ENCODE measurements around the gene TAF7. TPM values are rescaled to one million over a fixed set of nuclear protein-coding genes. Genes with fewer than 3 reads are reported as not detected.
A peak's percentile ranks its signal among the peaks of the same experiment; 100 is the strongest.

Gene TAF7
- total RNA-seq, 1 experiment from 2014 or later: 85.9 TPM

DNA sequence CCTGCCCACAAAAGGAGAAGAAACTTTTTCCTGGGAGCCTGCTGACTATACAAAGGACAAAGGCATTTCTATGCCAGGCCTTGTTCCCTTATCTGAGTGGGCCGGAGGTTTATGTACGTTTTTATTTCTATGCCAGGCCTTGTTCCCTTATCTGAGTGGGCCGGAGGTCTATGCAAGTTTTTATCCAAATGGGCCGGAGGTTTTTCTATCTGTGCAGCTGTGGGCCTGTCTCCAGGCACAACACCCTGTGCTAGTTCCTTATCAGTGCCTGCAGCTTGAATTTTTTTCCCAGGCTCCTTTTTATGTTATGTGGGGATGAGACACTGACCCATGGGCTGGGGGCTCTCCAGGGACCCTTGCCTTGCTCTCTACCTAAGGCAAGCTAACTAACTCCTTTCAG is 22.2 kb downstream of the TAF7 start:
- no peak overlapping the region for H2AFZ ChIP-seq (ENCODE audit: low read length)
- H3K27me3 ChIP-seq (ENCODE audit: low read length): no peaks in the 10 kb centered on the region
- H3K4me2 ChIP-seq (ENCODE audit: low read depth, low read length, poor library complexity, severe bottlenecking): no peak overlapping the region
- peaks cover 57% of the 10 kb centered on the region for H3K79me2 ChIP-seq (ENCODE audit: low read length)
- H3K27ac ChIP-seq (ENCODE audit: low read length): no peak overlapping the region
- H3K4me3 ChIP-seq (ENCODE audit: low read length): no peak overlapping the region
- no peaks in the 10 kb centered on the region for H3K9me2 ChIP-seq (replicated peaks; ENCODE audit: insufficient read depth, low read length)
- H3K4me1 ChIP-seq (ENCODE audit: low read length): no peaks in the 10 kb centered on the region
- H4K20me1 ChIP-seq (ENCODE audit: insufficient read depth, low read depth, low read length): no peaks in the 10 kb centered on the region
- no peaks in the 10 kb centered on the region for H3K36me3 ChIP-seq (ENCODE audit: insufficient read depth, low read length)
- H3K9ac ChIP-seq (ENCODE audit: low read length): no peak overlapping the region
- DNase-seq: no peak
- H3K9me3 ChIP-seq (ENCODE audit: low read length): peaks cover 24% of the 10 kb centered on the region

DNA sequence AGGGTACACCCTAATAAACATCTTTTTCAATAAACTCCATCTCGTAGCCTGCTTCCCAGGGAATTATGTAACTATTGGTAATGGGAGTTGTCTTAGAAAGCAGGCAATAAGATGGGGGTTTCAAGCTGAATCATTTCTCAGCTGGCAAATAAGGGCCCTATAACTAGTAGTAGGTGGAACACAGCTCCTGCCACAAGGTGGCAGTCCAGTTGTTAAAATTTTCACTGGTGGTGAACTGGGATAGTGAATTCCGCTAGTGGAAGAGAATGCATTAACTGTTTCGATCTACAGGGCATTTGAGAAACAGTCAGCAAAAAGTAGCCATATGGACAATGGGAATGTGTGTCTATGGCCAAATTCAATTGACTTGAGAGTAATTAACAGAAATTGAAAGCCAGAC is 47.7 kb downstream of the TAF7 start:
- Histone ChIP-seq H3K9ac (ENCODE audit: low read length) (no peak overlapping the region), H4K20me1 (ENCODE audit: insufficient read depth, low read depth, low read length) (no peaks in the 10 kb centered on the region), H3K4me1 (ENCODE audit: low read length) (no peaks in the 10 kb centered on the region), H3K9me3 (ENCODE audit: low read length) (peaks cover 37% of the 10 kb centered on the region), H3K27me3 (ENCODE audit: low read length) (no peaks in the 10 kb centered on the region), H3K27ac (ENCODE audit: low read length) (no peak overlapping the region), H3K4me2 (ENCODE audit: low read depth, low read length, poor library complexity, severe bottlenecking) (no peak overlapping the region), H3K9me2 (replicated peaks; ENCODE audit: insufficient read depth, low read length) (no peaks in the 10 kb centered on the region), H2AFZ (ENCODE audit: low read length) (no peak overlapping the region), H3K79me2 (ENCODE audit: low read length) (no peaks in the 10 kb centered on the region), H3K36me3 (ENCODE audit: insufficient read depth, low read length) (no peaks in the 10 kb centered on the region), H3K4me3 (ENCODE audit: low read length) (no peak overlapping the region)
- peak; percentile 51 for DNase-seq

DNA sequence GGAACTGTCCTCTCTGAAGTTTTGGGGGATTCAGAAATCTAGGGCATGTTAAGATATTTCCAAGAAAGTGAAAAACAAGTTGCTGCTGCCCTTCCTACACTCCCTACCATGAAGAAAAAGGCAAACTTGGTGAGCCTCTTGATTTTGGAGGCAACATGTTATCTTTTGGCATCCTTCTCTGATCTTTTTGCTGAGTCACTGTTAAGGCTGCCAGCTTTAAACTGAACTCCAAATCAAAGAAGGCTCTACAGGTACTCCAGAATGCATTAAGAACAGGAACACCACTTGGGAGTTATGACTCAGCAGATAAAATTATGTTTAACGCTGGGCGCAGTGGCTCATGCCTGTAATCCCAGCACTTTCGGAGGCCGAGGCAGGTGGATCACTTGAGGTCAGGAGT is 51.4 kb downstream of the TAF7 start:
- Histone ChIP-seq H3K79me2 (ENCODE audit: low read length) (no peaks in the 10 kb centered on the region), H3K9me3 (ENCODE audit: low read length) (peaks cover 58% of the 10 kb centered on the region), H4K20me1 (ENCODE audit: insufficient read depth, low read depth, low read length) (no peaks in the 10 kb centered on the region)

More for the DNA sequence above, 51.4 kb downstream of the TAF7 start:
- no peak for DNase-seq
- Histone ChIP-seq H3K4me2 (ENCODE audit: low read depth, low read length, poor library complexity, severe bottlenecking) (no peak overlapping the region), H3K36me3 (ENCODE audit: insufficient read depth, low read length) (0 out of 2 replicates have a peak, but pooled peaks cover 3% of the 10 kb centered on the region), H3K27ac (ENCODE audit: low read length) (no peak overlapping the region), H3K4me3 (ENCODE audit: low read length) (no peak overlapping the region), H3K27me3 (ENCODE audit: low read length) (no peaks in the 10 kb centered on the region), H3K4me1 (ENCODE audit: low read length) (no peaks in the 10 kb centered on the region), H3K9me2 (replicated peaks; ENCODE audit: insufficient read depth, low read length) (no peaks in the 10 kb centered on the region), H3K9ac (ENCODE audit: low read length) (no peak overlapping the region), H2AFZ (ENCODE audit: low read length) (no peak overlapping the region)

Other genes starting within 250 kb of the TAF7 start
- gene PCDHB2, start 226.2 kb downstream of the TAF7 start, total RNA-seq (2014; rRNA removed; shearing (Covaris generic); ENCODE audit: low replicate concordance): not detected in 2 replicates
- not detected in 2 replicates for gene PCDHB3, start 220.3 kb downstream of the TAF7 start, total RNA-seq (2014; rRNA removed; shearing (Covaris generic); ENCODE audit: low replicate concordance)
- gene PCDHB4, start 199.0 kb downstream of the TAF7 start, total RNA-seq (2014; rRNA removed; shearing (Covaris generic); ENCODE audit: low replicate concordance): not detected in 2 replicates
- gene PCDHB5, start 185.6 kb downstream of the TAF7 start, total RNA-seq (2014; rRNA removed; shearing (Covaris generic); ENCODE audit: low replicate concordance): not detected in 2 replicates
- gene PCDHB6, start 170.7 kb downstream of the TAF7 start, total RNA-seq (2014; rRNA removed; shearing (Covaris generic); ENCODE audit: low replicate concordance): not detected in 2 replicates
- not detected in 2 replicates for gene PCDHB7, start 148.1 kb downstream of the TAF7 start, total RNA-seq (2014; rRNA removed; shearing (Covaris generic); ENCODE audit: low replicate concordance)
- not detected in 2 replicates for gene PCDHB8, start 143.0 kb downstream of the TAF7 start, total RNA-seq (2014; rRNA removed; shearing (Covaris generic); ENCODE audit: low replicate concordance)
- 0.04 and 0.54 TPM in 2 replicates for gene PCDHB16, start 138.4 kb downstream of the TAF7 start, total RNA-seq (2014; rRNA removed; shearing (Covaris generic); ENCODE audit: low replicate concordance)
- 0.11 and 0.29 TPM in 2 replicates for gene PCDHB9, start 133.6 kb downstream of the TAF7 start, total RNA-seq (2014; rRNA removed; shearing (Covaris generic); ENCODE audit: low replicate concordance)
- gene PCDHB10, start 128.4 kb downstream of the TAF7 start, total RNA-seq (2014; rRNA removed; shearing (Covaris generic); ENCODE audit: low replicate concordance): 0.11 TPM in 1 of 2 replicates, not detected in the other
- not detected in 2 replicates for gene PCDHB11, start 121.2 kb downstream of the TAF7 start, total RNA-seq (2014; rRNA removed; shearing (Covaris generic); ENCODE audit: low replicate concordance)
- gene PCDHB12, start 112.1 kb downstream of the TAF7 start, total RNA-seq (2014; rRNA removed; shearing (Covaris generic); ENCODE audit: low replicate concordance): not detected in 2 replicates
- gene PCDHB13, start 106.9 kb downstream of the TAF7 start, total RNA-seq (2014; rRNA removed; shearing (Covaris generic); ENCODE audit: low replicate concordance): 0.19 and 0.69 TPM in 2 replicates
- 0.48 and 0.90 TPM in 2 replicates for gene PCDHB14, start 97.4 kb downstream of the TAF7 start, total RNA-seq (2014; rRNA removed; shearing (Covaris generic); ENCODE audit: low replicate concordance)
- 0.25 TPM in 1 of 2 replicates, not detected in the other for gene PCDHB15, start 75.4 kb downstream of the TAF7 start, total RNA-seq (2014; rRNA removed; shearing (Covaris generic); ENCODE audit: low replicate concordance)
- gene SLC25A2, start 16.7 kb downstream of the TAF7 start, total RNA-seq (2014; rRNA removed; shearing (Covaris generic); ENCODE audit: low replicate concordance): 0.65 and 0.82 TPM in 2 replicates
- 0.48 and 1.2 TPM in 2 replicates for gene PCDHGA1, start 9.7 kb upstream of the TAF7 start, total RNA-seq (2014; rRNA removed; shearing (Covaris generic); ENCODE audit: low replicate concordance)
- 0.04 TPM in 1 of 2 replicates, not detected in the other for gene PCDHGA2, start 18.0 kb upstream of the TAF7 start, total RNA-seq (2014; rRNA removed; shearing (Covaris generic); ENCODE audit: low replicate concordance)
- not detected in 2 replicates for gene PCDHGA3, start 23.0 kb upstream of the TAF7 start, total RNA-seq (2014; rRNA removed; shearing (Covaris generic); ENCODE audit: low replicate concordance)
- 14.0 and 15.3 TPM in 2 replicates for gene PCDHGB1, start 29.3 kb upstream of the TAF7 start, total RNA-seq (2014; rRNA removed; shearing (Covaris generic); ENCODE audit: low replicate concordance)
- gene PCDHGA4, start 34.2 kb upstream of the TAF7 start, total RNA-seq (2014; rRNA removed; shearing (Covaris generic); ENCODE audit: low replicate concordance): 11.1 and 13.5 TPM in 2 replicates
- gene PCDHGB2, start 39.2 kb upstream of the TAF7 start, total RNA-seq (2014; rRNA removed; shearing (Covaris generic); ENCODE audit: low replicate concordance): 9.8 and 11.5 TPM in 2 replicates
- 8.8 and 9.7 TPM in 2 replicates for gene PCDHGA5, start 43.4 kb upstream of the TAF7 start, total RNA-seq (2014; rRNA removed; shearing (Covaris generic); ENCODE audit: low replicate concordance)
- gene PCDHGB3, start 49.5 kb upstream of the TAF7 start, total RNA-seq (2014; rRNA removed; shearing (Covaris generic); ENCODE audit: low replicate concordance): 19.5 and 22.7 TPM in 2 replicates
- 10.9 and 14.5 TPM in 2 replicates for gene PCDHGA6, start 53.1 kb upstream of the TAF7 start, total RNA-seq (2014; rRNA removed; shearing (Covaris generic); ENCODE audit: low replicate concordance)
- 8.4 and 11.5 TPM in 2 replicates for gene PCDHGA7, start 62.0 kb upstream of the TAF7 start, total RNA-seq (2014; rRNA removed; shearing (Covaris generic); ENCODE audit: low replicate concordance)
- gene PCDHGB4, start 66.9 kb upstream of the TAF7 start, total RNA-seq (2014; rRNA removed; shearing (Covaris generic); ENCODE audit: low replicate concordance): 6.3 and 10.0 TPM in 2 replicates
- gene PCDHGA8, start 71.8 kb upstream of the TAF7 start, total RNA-seq (2014; rRNA removed; shearing (Covaris generic); ENCODE audit: low replicate concordance): 8.8 and 9.6 TPM in 2 replicates
- gene PCDHGB5, start 77.2 kb upstream of the TAF7 start, total RNA-seq (2014; rRNA removed; shearing (Covaris generic); ENCODE audit: low replicate concordance): 17.0 and 26.4 TPM in 2 replicates
- gene PCDHGA9, start 82.0 kb upstream of the TAF7 start, total RNA-seq (2014; rRNA removed; shearing (Covaris generic); ENCODE audit: low replicate concordance): 13.0 and 15.7 TPM in 2 replicates
- 5.5 and 8.8 TPM in 2 replicates for gene PCDHGB6, start 87.2 kb upstream of the TAF7 start, total RNA-seq (2014; rRNA removed; shearing (Covaris generic); ENCODE audit: low replicate concordance)
- 8.5 and 11.2 TPM in 2 replicates for gene PCDHGA10, start 92.2 kb upstream of the TAF7 start, total RNA-seq (2014; rRNA removed; shearing (Covaris generic); ENCODE audit: low replicate concordance)
- gene PCDHGB7, start 96.9 kb upstream of the TAF7 start, total RNA-seq (2014; rRNA removed; shearing (Covaris generic); ENCODE audit: low replicate concordance): 6.3 and 10.4 TPM in 2 replicates
- gene PCDHGA11, start 100.3 kb upstream of the TAF7 start, total RNA-seq (2014; rRNA removed; shearing (Covaris generic); ENCODE audit: low replicate concordance): 9.3 and 10.4 TPM in 2 replicates
- 6.6 and 7.8 TPM in 2 replicates for gene PCDHGA12, start 109.7 kb upstream of the TAF7 start, total RNA-seq (2014; rRNA removed; shearing (Covaris generic); ENCODE audit: low replicate concordance)
- 61.3 and 75.2 TPM in 2 replicates for gene PCDHGC3, start 155.2 kb upstream of the TAF7 start, total RNA-seq (2014; rRNA removed; shearing (Covaris generic); ENCODE audit: low replicate concordance)
- gene PCDHGC4, start 164.2 kb upstream of the TAF7 start, total RNA-seq (2014; rRNA removed; shearing (Covaris generic); ENCODE audit: low replicate concordance): 7.0 and 11.8 TPM in 2 replicates
- 5.1 and 5.8 TPM in 2 replicates for gene PCDHGC5, start 168.3 kb upstream of the TAF7 start, total RNA-seq (2014; rRNA removed; shearing (Covaris generic); ENCODE audit: low replicate concordance)

Measured in Karpas-422 (cell line).